NCI-H69 (cell line): ENCODE results near the gene ISL1.
A peak's percentile ranks its signal among the peaks of the same experiment; 100 is the strongest.

Experiments used
- DNase-seq: peaks from one replicate; lab custom pipeline; 2025; lab: John Stamatoyannopoulos, UW

Gene ISL1

GRCh38 chr5:51383131-51384121 lies at the start of gene ISL1:
Gene ISL1 (plus strand): TSS chr5:51383448. CDS start chr5:51383672, 224 bp downstream.
- DNase-seq, result peak; percentile 99

GRCh38 chr5:51336878-51337277 lies 46.4 kb upstream of the ISL1 start:
- no peak for DNase-seq

- DNase-seq, result no peak
Observed at GRCh38 chr5:51345106-51345505, 38.1 kb upstream of the ISL1 start.

DNA sequence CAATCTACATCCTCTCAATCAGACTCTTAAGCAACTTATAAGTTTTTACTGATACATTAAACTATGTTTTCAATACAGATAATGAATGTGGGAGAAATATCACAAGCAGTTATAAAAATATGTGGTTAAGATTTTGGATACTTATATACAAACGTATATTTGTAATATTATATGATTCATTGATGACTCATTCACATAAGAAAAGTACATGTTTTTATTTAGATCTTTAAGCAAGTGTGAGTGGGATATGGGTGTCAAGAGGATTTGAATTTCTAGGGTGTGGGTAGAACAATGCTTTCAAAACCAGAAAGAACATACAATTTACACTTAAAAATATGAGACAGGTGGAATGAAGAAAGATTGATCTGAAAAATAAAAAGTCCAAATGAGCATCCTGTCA lies 36.1 kb upstream of the ISL1 start:
- DNase-seq, result no peak

- peak; percentile 65 for DNase-seq
Observed at GRCh38 chr5:51347704-51348103, 35.5 kb upstream of the ISL1 start.

GRCh38 chr5:51371052-51371451 lies 12.2 kb upstream of the ISL1 start:
- no peak for DNase-seq

DNA sequence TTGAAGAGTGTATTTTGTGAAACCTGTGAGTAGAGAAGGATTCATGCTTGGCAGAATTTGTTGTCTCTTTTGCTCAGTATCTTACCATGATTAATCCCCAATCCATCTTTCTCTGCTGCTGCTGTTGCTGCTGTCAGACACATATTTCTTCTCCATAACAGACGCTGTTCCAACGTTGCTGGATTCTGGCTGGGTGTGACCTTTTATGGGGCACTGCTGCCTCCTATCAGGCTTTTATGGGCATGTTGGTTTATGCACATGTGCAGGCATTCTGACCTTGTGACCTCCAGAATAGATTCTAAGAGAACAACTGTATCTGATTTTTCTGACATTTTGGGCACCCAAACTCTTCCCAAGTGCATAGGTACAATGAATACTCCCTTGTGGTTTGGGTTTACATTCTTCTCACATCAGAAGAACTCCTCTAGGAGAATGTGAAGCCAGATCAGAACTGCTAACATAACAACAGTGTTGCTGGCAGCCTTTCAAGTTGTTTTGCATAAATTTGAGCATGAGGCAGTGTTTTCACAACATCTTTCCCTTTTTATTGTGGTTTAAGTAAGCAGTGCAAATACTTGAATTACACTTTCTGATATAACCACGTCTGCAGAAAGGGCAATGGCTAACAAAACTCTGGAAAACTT lies 9.2 kb upstream of the ISL1 start:
- peak; percentile 86 for DNase-seq

DNA sequence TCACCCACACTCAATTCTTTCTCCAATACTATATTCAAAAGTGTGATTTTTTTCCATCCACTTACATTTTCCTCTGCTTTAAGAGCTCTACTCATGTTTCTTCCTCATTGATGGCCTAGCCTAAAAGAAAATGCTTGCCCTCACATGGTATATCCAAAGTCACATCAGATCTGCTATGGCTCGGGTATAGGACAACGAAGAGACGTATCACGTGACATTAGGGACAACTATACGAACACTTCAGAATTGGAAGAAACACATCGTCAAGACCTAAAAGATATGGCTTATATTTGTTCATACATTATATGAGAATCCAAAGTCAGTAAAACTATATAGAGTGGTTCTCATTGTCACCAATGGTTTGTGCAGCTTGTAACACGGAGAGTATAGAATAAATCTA lies 8.2 kb upstream of the ISL1 start:
- DNase-seq, result no peak

- DNase-seq, result peak; percentile 98
Observed at GRCh38 chr5:51376509-51376908, 6.7 kb upstream of the ISL1 start.

DNA sequence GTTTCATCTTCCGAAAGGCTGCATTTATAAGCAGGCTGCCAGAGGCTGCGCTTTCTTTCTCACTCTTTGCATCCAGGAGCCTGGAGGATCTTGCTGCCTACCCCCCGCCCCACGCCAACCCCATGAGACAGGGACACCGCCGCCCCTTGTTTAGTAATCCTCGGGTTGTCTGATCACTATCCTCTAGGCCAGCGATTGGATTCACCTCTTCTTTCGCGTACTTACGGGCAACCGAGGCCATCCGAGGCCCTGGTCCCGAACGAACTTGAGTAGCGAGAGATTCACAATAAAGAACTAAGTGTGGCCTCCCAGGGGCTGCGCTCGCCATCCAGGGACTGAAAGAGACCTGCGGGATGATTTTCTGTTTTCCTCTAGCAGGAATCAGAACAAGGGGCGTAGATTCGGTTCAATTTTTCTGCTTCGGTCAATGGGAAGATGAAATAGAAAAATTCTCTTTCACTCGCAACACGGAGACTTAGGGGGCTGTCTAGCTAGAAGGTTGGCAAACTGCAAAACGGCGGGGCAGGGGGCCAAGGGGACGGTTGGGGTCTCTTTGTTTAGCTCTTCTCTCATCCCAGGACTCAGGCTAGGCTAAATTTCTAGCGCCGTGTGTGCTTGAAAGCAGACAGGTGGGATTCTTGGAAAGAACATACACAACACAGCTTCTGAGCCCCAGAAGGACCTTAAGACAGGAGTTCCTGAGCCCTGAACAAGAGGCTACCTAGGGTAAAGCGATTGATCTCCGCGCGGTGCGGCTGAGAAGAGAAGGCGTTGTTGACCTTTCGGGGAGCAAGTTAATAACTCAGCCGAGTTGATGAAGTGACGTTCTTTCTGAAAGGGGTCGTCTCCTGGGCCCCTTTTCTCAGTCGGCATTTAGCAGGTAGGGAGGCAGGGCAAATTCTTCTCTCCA lies 5.8 kb upstream of the ISL1 start:
- peak; percentile 90 for DNase-seq

- DNase-seq, result no peak
Observed at GRCh38 chr5:51378061-51378409, 5.2 kb upstream of the ISL1 start.

DNA sequence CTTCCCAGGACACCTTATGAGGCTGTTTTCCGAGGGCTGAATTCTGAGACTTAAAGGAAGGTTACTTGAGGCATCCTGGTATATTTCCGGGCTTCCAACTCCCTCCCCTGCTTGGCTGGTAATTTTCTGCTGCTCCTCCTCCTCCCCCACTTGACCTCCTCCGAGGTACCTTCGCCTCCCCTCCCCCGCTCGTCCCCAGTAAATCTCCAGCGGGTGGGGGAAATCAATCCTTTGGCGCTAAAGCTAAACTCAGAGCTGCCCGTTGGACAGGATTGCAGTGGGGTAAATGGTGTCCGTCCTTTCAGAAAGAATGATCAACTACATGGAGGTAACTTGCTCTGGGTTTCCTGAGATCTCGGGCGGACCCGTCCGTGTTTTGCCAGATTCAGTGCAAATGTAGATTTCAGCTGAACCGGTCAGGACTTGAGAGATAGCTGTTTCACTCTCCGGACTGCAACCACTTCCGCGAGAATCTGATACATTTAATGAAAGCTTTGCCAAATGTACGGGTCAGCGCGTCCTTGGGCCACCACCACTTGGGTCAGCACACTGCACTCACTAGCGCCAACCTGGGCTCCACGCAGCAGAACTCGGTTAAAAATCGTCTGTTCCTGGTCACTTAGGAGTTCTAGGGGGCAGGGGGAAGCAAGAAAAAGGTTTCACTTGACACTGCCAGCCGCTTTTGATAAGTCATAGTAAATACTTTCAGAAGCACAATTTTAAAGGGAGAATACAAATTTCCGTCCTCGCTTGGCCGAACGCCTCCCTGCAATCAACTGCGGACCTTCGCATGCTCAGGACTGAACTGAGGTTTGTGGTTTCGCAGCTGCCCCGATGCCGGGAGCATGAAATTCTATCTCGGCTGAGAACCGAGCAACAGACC lies 4.6 kb upstream of the ISL1 start:
- DNase-seq, result peak; percentile 98

DNA sequence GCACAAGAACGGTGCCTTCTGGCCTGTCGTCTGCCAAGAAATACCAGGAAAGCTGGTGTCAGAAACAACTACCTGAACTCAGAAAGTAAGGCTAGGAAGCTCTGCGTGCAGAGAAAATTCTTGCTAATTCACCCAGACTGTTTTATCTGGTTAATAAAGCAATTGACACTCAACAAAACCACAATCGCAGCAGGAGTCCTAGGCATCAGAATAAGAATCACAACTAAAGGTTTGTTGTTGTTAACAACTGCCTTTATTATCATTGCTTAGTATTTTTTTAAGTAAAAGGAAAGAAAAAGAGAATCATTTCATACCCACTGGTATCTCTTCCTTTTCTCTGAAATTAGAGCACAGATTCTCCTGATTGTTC lies 3.9 kb upstream of the ISL1 start:
- peak; percentile 83 for DNase-seq

DNA sequence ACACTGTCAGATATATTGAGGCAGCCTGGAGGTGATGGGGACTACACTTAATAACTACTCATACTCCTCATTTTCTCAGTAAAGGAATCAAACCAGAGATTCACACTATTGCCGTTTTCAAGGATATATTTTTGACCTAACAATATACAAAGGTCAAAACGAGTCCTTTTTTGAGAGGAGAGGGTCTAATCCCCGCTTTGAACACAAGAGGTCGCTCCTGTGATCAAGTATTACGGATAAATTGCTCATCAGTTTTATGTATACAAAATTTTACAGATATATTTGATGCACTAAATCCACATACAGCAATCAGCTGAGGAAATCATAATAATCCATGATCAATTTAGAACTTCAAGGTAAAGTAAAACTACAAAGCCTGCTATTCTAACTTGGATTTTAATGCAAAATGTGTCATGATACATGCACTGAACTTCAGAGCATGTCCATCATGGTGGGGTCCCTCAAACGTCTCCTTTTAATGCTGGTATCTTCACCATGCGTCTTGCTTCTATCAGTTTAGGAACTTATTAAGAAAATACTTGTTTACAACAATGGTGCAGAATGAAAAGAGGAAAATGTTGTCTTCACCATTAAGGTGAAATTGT lies 2.5 kb upstream of the ISL1 start:
- peak; percentile 92 for DNase-seq

DNA sequence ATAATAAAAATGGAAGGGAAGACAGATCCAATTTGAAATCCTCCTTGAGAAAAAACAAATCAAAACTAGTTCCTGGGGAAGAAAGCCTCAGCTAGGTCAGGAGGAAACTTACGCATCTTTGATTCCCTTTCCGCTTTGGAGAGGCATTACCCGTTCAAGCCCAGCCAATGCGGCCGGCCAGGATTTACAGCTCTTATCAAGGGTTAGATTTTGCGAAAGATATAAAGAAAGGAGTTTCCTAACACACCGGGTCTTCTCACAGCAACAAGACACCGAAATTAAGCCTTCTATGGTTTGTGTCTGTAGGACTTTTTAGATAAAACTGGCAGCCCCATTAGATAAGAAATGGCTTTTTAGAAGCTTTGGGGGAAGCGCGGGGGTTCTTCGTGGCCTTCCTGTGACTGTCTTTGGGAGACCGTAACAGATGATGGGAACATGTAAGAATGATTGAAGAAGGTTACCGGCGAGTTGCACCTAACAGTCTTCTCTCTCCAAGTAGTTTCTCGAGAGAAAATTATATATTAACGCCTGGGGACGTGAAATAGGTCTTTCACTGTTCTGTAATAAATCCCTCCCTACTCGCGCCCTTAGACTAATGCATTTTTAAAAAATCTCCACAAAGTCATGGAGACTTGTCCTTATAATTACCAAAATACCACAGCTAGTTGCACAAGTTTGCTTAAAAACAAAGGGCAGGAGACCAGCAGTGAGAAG lies 1.3 kb upstream of the ISL1 start:
- peak; percentile 79 for DNase-seq

GRCh38 chr5:51382521-51383130 lies 622 bp upstream of the ISL1 start:
- DNase-seq, result peak; percentile 82

DNA sequence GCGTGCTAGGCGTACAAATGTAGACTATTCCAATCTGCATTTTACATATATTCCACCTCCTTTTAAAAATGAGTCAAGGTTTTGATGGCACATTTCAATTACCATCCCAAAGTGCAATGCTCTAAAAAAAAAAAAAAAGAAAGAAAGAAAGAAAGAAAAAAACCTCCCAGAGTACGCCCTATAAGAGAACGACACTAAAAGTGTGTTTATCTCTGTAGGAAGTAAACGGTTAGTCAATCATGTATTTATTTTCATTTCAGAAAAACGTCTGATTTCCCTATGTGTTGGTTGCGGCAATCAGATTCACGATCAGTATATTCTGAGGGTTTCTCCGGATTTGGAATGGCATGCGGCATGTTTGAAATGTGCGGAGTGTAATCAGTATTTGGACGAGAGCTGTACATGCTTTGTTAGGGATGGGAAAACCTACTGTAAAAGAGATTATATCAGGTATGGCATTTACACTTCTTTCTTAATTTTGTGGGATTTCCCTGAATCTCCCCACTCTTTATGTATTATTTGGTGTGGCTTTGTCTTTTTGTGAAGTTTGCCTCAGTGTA lies 1.1 kb downstream of the ISL1 start:
- DNase-seq, result peak; percentile 64

- peak; percentile 56 for DNase-seq
Observed at GRCh38 chr5:51385216-51385615, 2.0 kb downstream of the ISL1 start.
